ENCODE data around the gene MAP3K14.

Gene MAP3K14

GRCh38 chr17:45248132-45248957, 68.5 kb downstream of the MAP3K14 start:
- H3K9me3 Mint-ChIP-seq, result no peaks in the 10 kb centered on the region
- peak overlapping the region in 1 of 3 experiments; percentile 88 for H3K27ac Mint-ChIP-seq
- H3K27me3 Mint-ChIP-seq (ENCODE audit: low read depth), result peaks cover 47% of the 10 kb centered on the region
- H3K36me3 Mint-ChIP-seq (ENCODE audit: low read depth), result no peaks in the 10 kb centered on the region
- peak overlapping the region; percentile 38 to 87 (median 71) for H3K4me3 Mint-ChIP-seq
- TF ChIP-seq CTCF (IDR thresholded peaks at IDR 0.05; ENCODE audit: unreplicated experiment in 3 of 3), result no peak
- H3K4me1 Mint-ChIP-seq, result peaks cover 7% of the 10 kb centered on the region

GRCh38 chr17:45247429-45248131, 69.2 kb downstream of the MAP3K14 start:
- Mint-ChIP-seq H3K4me1 (peaks cover 10% of the 10 kb centered on the region), H3K9me3 (no peaks in the 10 kb centered on the region), H3K4me3 (peak overlapping the region; percentile 87 to 88 (median 87)), H3K36me3 (ENCODE audit: low read depth) (no peaks in the 10 kb centered on the region), H3K27me3 (ENCODE audit: low read depth) (peaks cover 50% of the 10 kb centered on the region), H3K27ac (peak overlapping the region in 2 of 3 experiments; percentile 76 to 88)
- TF ChIP-seq CTCF (IDR thresholded peaks at IDR 0.05; ENCODE audit: unreplicated experiment in 3 of 3), result no peak

- peak; percentile 57 to 69 (median 59) for TF ChIP-seq CTCF (IDR thresholded peaks at IDR 0.05; ENCODE audit: unreplicated experiment in 3 of 3)
- peaks cover 12% of the 10 kb centered on the region for H3K4me1 Mint-ChIP-seq
- peaks cover 56% of the 10 kb centered on the region for H3K27me3 Mint-ChIP-seq (ENCODE audit: low read depth)
- H3K27ac Mint-ChIP-seq, result peak overlapping the region in 2 of 3 experiments; percentile 76 to 88
- no peaks in the 10 kb centered on the region for H3K36me3 Mint-ChIP-seq (ENCODE audit: low read depth)
- H3K4me3 Mint-ChIP-seq, result peak overlapping the region; percentile 87 to 88 (median 87)
- H3K9me3 Mint-ChIP-seq, result no peaks in the 10 kb centered on the region
Observed at GRCh38 chr17:45246861-45247428, 69.9 kb downstream of the MAP3K14 start.

GRCh38 chr17:45246338-45246737, 70.5 kb downstream of the MAP3K14 start:
- Mint-ChIP-seq H3K4me1 (peaks cover 12% of the 10 kb centered on the region), H3K9me3 (no peaks in the 10 kb centered on the region), H3K27me3 (ENCODE audit: low read depth) (peaks cover 60% of the 10 kb centered on the region), H3K27ac (no peak overlapping the region), H3K4me3 (peak overlapping the region; percentile 87 to 88 (median 87)), H3K36me3 (ENCODE audit: low read depth) (no peaks in the 10 kb centered on the region)
- TF ChIP-seq CTCF (IDR thresholded peaks at IDR 0.05; ENCODE audit: unreplicated experiment in 3 of 3), result no peak

GRCh38 chr17:45244725-45245656, 71.8 kb downstream of the MAP3K14 start:
- no peak overlapping the region for H3K27ac Mint-ChIP-seq
- no peak for TF ChIP-seq CTCF (IDR thresholded peaks at IDR 0.05; ENCODE audit: unreplicated experiment in 3 of 3)
- H3K36me3 Mint-ChIP-seq (ENCODE audit: low read depth), result no peaks in the 10 kb centered on the region
- H3K4me1 Mint-ChIP-seq, result peaks cover 12% of the 10 kb centered on the region
- peak overlapping the region in 1 of 3 experiments; percentile 53 for H3K4me3 Mint-ChIP-seq
- no peaks in the 10 kb centered on the region for H3K9me3 Mint-ChIP-seq
- peaks cover 70% of the 10 kb centered on the region for H3K27me3 Mint-ChIP-seq (ENCODE audit: low read depth)

All from nephron (organoid).